Neural progenitor cell (in vitro differentiated cells): ENCODE results near the gene CBLB. TPM values are rescaled to one million over a fixed set of nuclear protein-coding genes. Genes with fewer than 3 reads are reported as not detected.

Experiments
- DNase-seq: peaks from one replicate; pipeline ENCODE4 v3.0.0-alpha.2; 2016; ENCODE audit warnings: low spot score
- H2AFZ ChIP-seq: fragments of 200-600 bp; sonication (generic); replicated peaks from 2 replicates; pipeline ENCODE4 v1.6.1; 2016; ENCODE audit warnings: antibody characterized with exemption
- H3F3A ChIP-seq: fragments of 200-600 bp; sonication (generic); 2 replicates; pipeline ENCODE4 v1.6.1; 2016; ENCODE audit warnings: antibody characterized with exemption, low read depth
- H3K27ac ChIP-seq: fragments of 200-600 bp; sonication (generic); 2 replicates; pipeline ENCODE4 v1.5.1; 2016; ENCODE audit warnings: mild to moderate bottlenecking
- H3K27me3 ChIP-seq: fragments of 200-600 bp; sonication (generic); 2 replicates; pipeline ENCODE4 v1.6.1; 2016; ENCODE audit warnings: mild to moderate bottlenecking, moderate library complexity
- H3K36me3 ChIP-seq: fragments of 200-600 bp; sonication (generic); 2 replicates; pipeline ENCODE4 v1.5.1; 2016
- H3K4me1 ChIP-seq: fragments of 200-600 bp; sonication (generic); 2 replicates; pipeline ENCODE4 v1.6.1; 2016; ENCODE audit warnings: mixed run types
- H3K4me2 ChIP-seq: fragments of 200-600 bp; sonication (generic); 2 replicates; pipeline ENCODE4 v1.6.1; 2016
- H3K4me3 ChIP-seq: fragments of 200-600 bp; sonication (generic); 2 replicates; pipeline ENCODE4 v1.5.1; 2016
- H3K79me2 ChIP-seq: fragments of 200-600 bp; sonication (generic); 2 replicates; pipeline ENCODE4 v1.6.1; 2016; ENCODE audit warnings: low read depth
- H3K9ac ChIP-seq: fragments of 200-600 bp; sonication (generic); 2 replicates; pipeline ENCODE4 v1.6.1; 2016
- H3K9me3 ChIP-seq: fragments of 200-600 bp; sonication (generic); 2 replicates; pipeline ENCODE4 v1.5.1; 2016; ENCODE audit warnings: low read depth
- H4K20me1 ChIP-seq: fragments of 200-600 bp; sonication (generic); 2 replicates; pipeline ENCODE4 v1.6.1; 2016; ENCODE audit warnings: low read depth
- H3K27ac Mint-ChIP-seq: 3 replicates; pipeline ENCODE4 v1.8.0; 2021; ENCODE audit warnings: mixed read lengths
- H3K27me3 Mint-ChIP-seq: 2 replicates; pipeline ENCODE4 v1.8.0; 2022; ENCODE audit warnings: low read depth, mild to moderate bottlenecking, inconsistent platforms, moderate library complexity, mixed read lengths; ENCODE audit not compliant: insufficient read depth
- H3K36me3 Mint-ChIP-seq: 3 replicates; pipeline ENCODE4 v1.8.0; 2021; ENCODE audit warnings: mixed read lengths
- H3K4me1 Mint-ChIP-seq: 3 replicates; pipeline ENCODE4 v1.8.0; 2021; ENCODE audit warnings: mixed read lengths
- H3K4me3 Mint-ChIP-seq: 3 replicates; pipeline ENCODE4 v1.8.0; 2021; ENCODE audit warnings: mild to moderate bottlenecking, moderate library complexity, mixed read lengths
- H3K9me3 Mint-ChIP-seq: 3 replicates; pipeline ENCODE4 v1.8.0; 2020; ENCODE audit warnings: mixed read lengths
- CTCF ChIP-seq: fragments of 200-600 bp; sonication (generic); IDR thresholded peaks from 2 replicates; pipeline ENCODE4 v1.5.1; 2017; ENCODE audit warnings: antibody characterized with exemption, mild to moderate bottlenecking
- EZH2 ChIP-seq: fragments of 200-600 bp; sonication (generic); IDR thresholded peaks from 2 replicates; pipeline ENCODE4 v1.6.1; 2017; ENCODE audit warnings: antibody characterized with exemption, mild to moderate bottlenecking, moderate library complexity
- EZH2phosphoT487 ChIP-seq: fragments of 200-600 bp; sonication (generic); IDR thresholded peaks from 2 replicates; pipeline ENCODE4 v1.6.1; 2017; ENCODE audit warnings: antibody characterized with exemption
- total RNA-seq: library from RNA; depleted of rRNA; stranded (reverse); fragments of >200 nt; gene quantifications from 2 replicates; pipeline ENCODE4 v1.2.3, GENCODE V29; 2015; ENCODE audit warnings: low replicate concordance

The CBLB gene
- total RNA-seq, 1 donor from 2014 or later = 105 TPM

- no peaks in the 10 kb centered on the region for H3K27me3 ChIP-seq
- no peak for DNase-seq
- Mint-ChIP-seq H3K27me3 (no peaks in the 10 kb centered on the region), H3K4me1 (no peaks in the 10 kb centered on the region), H3K36me3 (no peaks in the 10 kb centered on the region), H3K9me3 (peaks cover 3% of the 10 kb centered on the region), H3K27ac (no peak overlapping the region), H3K4me3 (no peak overlapping the region)
- no peak overlapping the region for H3K4me2 ChIP-seq
- H3K36me3 ChIP-seq = no peaks in the 10 kb centered on the region
- H3F3A ChIP-seq = no peaks in the 10 kb centered on the region
- no peak overlapping the region for H3K9ac ChIP-seq
- no peak overlapping the region for H3K27ac ChIP-seq
- no peaks in the 10 kb centered on the region for H3K79me2 ChIP-seq
- no peaks in the 10 kb centered on the region for H3K9me3 ChIP-seq
- no peaks in the 10 kb centered on the region for H4K20me1 ChIP-seq
- H3K4me1 ChIP-seq = no peaks in the 10 kb centered on the region
- no peak overlapping the region for H3K4me3 ChIP-seq
- no peak overlapping the region for H2AFZ ChIP-seq
- no peak for TF ChIP-seq EZH2phosphoT487
Measured at GRCh38 chr3:105904251-105904650, 35.4 kb upstream of the CBLB start.

GRCh38 chr3:105899516-105899915, 30.7 kb upstream of the CBLB start:
- Mint-ChIP-seq H3K36me3 (no peaks in the 10 kb centered on the region), H3K9me3 (peaks cover 3% of the 10 kb centered on the region), H3K4me1 (no peaks in the 10 kb centered on the region), H3K4me3 (no peak overlapping the region), H3K27me3 (no peaks in the 10 kb centered on the region), H3K27ac (no peak overlapping the region)
- no peaks in the 10 kb centered on the region for H3K27me3 ChIP-seq
- H4K20me1 ChIP-seq = no peaks in the 10 kb centered on the region
- TF ChIP-seq EZH2phosphoT487 (no peak), EZH2 (no peak), CTCF (no peak)
- no peaks in the 10 kb centered on the region for H3K9me3 ChIP-seq
- no peaks in the 10 kb centered on the region for H3K79me2 ChIP-seq
- no peak overlapping the region for H3K4me3 ChIP-seq
- H3K27ac ChIP-seq = no peak overlapping the region
- no peak overlapping the region for H3K9ac ChIP-seq
- no peaks in the 10 kb centered on the region for H3F3A ChIP-seq
- no peak overlapping the region for H2AFZ ChIP-seq
- no peak for DNase-seq
- no peak overlapping the region for H3K4me2 ChIP-seq
- no peaks in the 10 kb centered on the region for H3K36me3 ChIP-seq
- no peaks in the 10 kb centered on the region for H3K4me1 ChIP-seq

- TF ChIP-seq EZH2phosphoT487 = no peak
- TF ChIP-seq EZH2 = no peak
- TF ChIP-seq CTCF = no peak
- Histone ChIP-seq H3K9me3 (no peaks in the 10 kb centered on the region), H3K9ac (no peak overlapping the region), H3K4me3 (no peak overlapping the region), H3K79me2 (no peaks in the 10 kb centered on the region), H3K36me3 (no peaks in the 10 kb centered on the region), H3K4me1 (no peaks in the 10 kb centered on the region), H3K4me2 (no peak overlapping the region), H3F3A (no peaks in the 10 kb centered on the region), H3K27ac (no peak overlapping the region), H2AFZ (no peak overlapping the region), H4K20me1 (no peaks in the 10 kb centered on the region), H3K27me3 (no peaks in the 10 kb centered on the region)
- Mint-ChIP-seq H3K36me3 (no peaks in the 10 kb centered on the region), H3K4me3 (no peak overlapping the region), H3K9me3 (no peaks in the 10 kb centered on the region), H3K27me3 (no peaks in the 10 kb centered on the region), H3K4me1 (no peaks in the 10 kb centered on the region), H3K27ac (no peak overlapping the region)
- no peak for DNase-seq
Measured at GRCh38 chr3:105891101-105891500, 22.3 kb upstream of the CBLB start.

GRCh38 chr3:105888621-105889579, 20.1 kb upstream of the CBLB start:
- no peaks in the 10 kb centered on the region for H3K4me1 Mint-ChIP-seq
- no peak overlapping the region for H3K4me3 ChIP-seq
- H3K9me3 ChIP-seq = no peaks in the 10 kb centered on the region
- H3K27me3 Mint-ChIP-seq = no peaks in the 10 kb centered on the region
- H3K9ac ChIP-seq = no peak overlapping the region
- no peak overlapping the region for H3K4me3 Mint-ChIP-seq
- no peak for DNase-seq
- no peaks in the 10 kb centered on the region for H3K36me3 Mint-ChIP-seq
- no peaks in the 10 kb centered on the region for H3K27me3 ChIP-seq
- H3K27ac Mint-ChIP-seq = no peak overlapping the region
- no peak overlapping the region for H2AFZ ChIP-seq
- H3K4me1 ChIP-seq = no peaks in the 10 kb centered on the region
- no peaks in the 10 kb centered on the region for H3K36me3 ChIP-seq
- no peak overlapping the region for H3K4me2 ChIP-seq
- no peak overlapping the region for H3K27ac ChIP-seq
- no peaks in the 10 kb centered on the region for H3K9me3 Mint-ChIP-seq
- H4K20me1 ChIP-seq = no peaks in the 10 kb centered on the region
- H3F3A ChIP-seq = no peaks in the 10 kb centered on the region
- TF ChIP-seq EZH2 (no peak), CTCF (no peak), EZH2phosphoT487 (no peak)
- H3K79me2 ChIP-seq = no peaks in the 10 kb centered on the region
